Heart right ventricle (tissue), 16 donors: ENCODE measurements around the gene CMSS1. TPM values are rescaled to one million over a fixed set of nuclear protein-coding genes. Genes with fewer than 3 reads are reported as not detected.
A peak's percentile ranks its signal among the peaks of the same experiment; 100 is the strongest.

Experiments
- ATAC-seq, 8 donors: fragments of 200-7000 bp; cut with Tn5 transposase; one replicate each; pipeline ENCODE4 v1.9.1; 2020; ENCODE audit warnings: mild to moderate bottlenecking in 8 of 8, moderate library complexity in 8 of 8, moderate number of reproducible peaks in 1 of 8
- DNase-seq, 2 donors: peaks; one replicate each; pipeline ENCODE4 v3.0.0-alpha.2; 2020
- H3K27ac ChIP-seq, 10 donors: fragments of 200-600 bp; sonication (generic) in 2 of 10; one replicate each; pipeline versions ENCODE4 v1.5.0 to v1.8.0; 2020 to 2022; ENCODE audit warnings: mild to moderate bottlenecking in 3 of 10
- H3K27me3 ChIP-seq, 7 donors: fragments of 200-600 bp; one replicate each; pipeline ENCODE4 v1.8.0; 2021 to 2022; ENCODE audit warnings: mild to moderate bottlenecking in 2 of 7
- H3K36me3 ChIP-seq, 9 donors: fragments of 200-600 bp; sonication (generic) in 1 of 9; one replicate each; pipeline versions ENCODE4 v1.5.0 to v1.8.0; 2020 to 2022; ENCODE audit warnings: mild to moderate bottlenecking in 2 of 9
- H3K4me1 ChIP-seq, 9 donors: fragments of 200-600 bp; sonication (generic) in 1 of 9; one replicate each; pipeline versions ENCODE4 v1.5.0 to v1.8.0; 2020 to 2022; ENCODE audit warnings: mild to moderate bottlenecking in 4 of 9
- H3K4me3 ChIP-seq, 10 donors: fragments of 200-600 bp; sonication (generic) in 2 of 10; one replicate each; pipeline versions ENCODE4 v1.5.0 to v1.8.0; 2020 to 2022; ENCODE audit warnings: mild to moderate bottlenecking in 7 of 10, moderate library complexity in 2 of 10
- H3K9me3 ChIP-seq, 11 donors: fragments of 200-600 bp in 10 of 11; sonication (generic) in 2 of 11; one replicate each; pipeline versions ENCODE4 v1.5.0 to v1.8.0; 2013 to 2022; ENCODE audit warnings: mild to moderate bottlenecking in 2 of 11, control low read depth in 1 of 11, moderate library complexity in 1 of 11
- CTCF ChIP-seq, 9 donors: fragments of 200-600 bp; sonication (generic) in 2 of 9; IDR thresholded peaks; one replicate each; pipeline versions ENCODE4 v1.5.0 to v1.8.0; 2021 to 2022; ENCODE audit warnings: antibody characterized with exemption in 9 of 9, mild to moderate bottlenecking in 5 of 9, moderate library complexity in 1 of 9
- WGBS, 2 donors: extraction: QIAGEN DNeasy Blood & Tissue Kit; methylation state at CpG; one replicate each; pipeline ENCODE4 v1.1.7; 2013; ENCODE audit warnings: inconsistent platforms in 1 of 2; 5-methylcytosine and 5-hydroxymethylcytosine counted together
- intact Hi-C, 10 donors: fragments of 100-400 bp; cut with DNase I; formaldehyde crosslinking; loops; one replicate each; pipeline versions ENCODE4 v1.11.1 to v1.14.2; 2022
- polyA plus RNA-seq, 2 donors: library from polyadenylated mRNA; stranded (reverse); fragments of 200-250 nt; gene quantifications; one replicate each; pipeline ENCODE4 v1.2.3, GENCODE V29; 2013
- total RNA-seq, 10 donors: library from RNA; stranded (reverse); fragmentation: NEBNext Ultra II Directional in 3 of 10; extraction: Animal tissue kit (Norgen Biotek cat#: 25700) in 3 of 10; gene quantifications; one replicate each; pipeline versions ENCODE4 v1.2.1 to v1.2.4, GENCODE V29; 2021 to 2023
- donor health status: Arrhythmogenic right ventricular cardiomyopathy.
- donor health status: ischemic (EF 13 %, LVEDD 7.1; RV severe dilation, severe dysfunction).
- donor health status: healthy with polysubstance abuse.
- donor health status: DM: no; HTN: yes; CAD: no.
- donor health status: DM: no; HTN: no; CAD: no.
- donor health status: ischemic (EF 25% LVEDD 6.9; RV normal size, moderate dysfunction).
- donor health status: ischemic (EF 25% LVEDD 5.7; RV mildly dilated, moderate dysfunction).
- donor health status: healthy.
- donor health status: DM: yes; HTN: yes; CAD: no.
- donor health status: Ischemic cardiomyopathy.
- donor health status: ischemic (EF 35%, LVEDD 5.7; RV mildly dilated, moderate dysfunction).
- donor health status: nonischemic (EF 11% LVEDD 7.7; RV severe dilation, severe dysfunction).
- donor health status: DM: yes; HTN: yes; CAD: no.
- donor health status: PGD.
- donor health status: ischemic (EF 29% LVEDD 5.4; RV normal size, mild dysfunction).
- donor health status: nonischemic (EF 23%, LVEDD 6.1; RV moderate dilation, normal function).

CMSS1 gene
- total and polyA plus RNA-seq, 12 donors: 24.6 to 45.4 (median 34.6) TPM

- 85 to 88% methylated on average over 5 of the region's 5 CpGs for WGBS, 2 donors
- TF ChIP-seq CTCF (IDR thresholded peaks at IDR 0.05): no peak
- Histone ChIP-seq H3K4me1 (peaks cover 5 to 51% (median 38%) of the 10 kb centered on the region in 9 donors), H3K27ac (peak overlapping the region in 1 of 10 donors; percentile 2), H3K27me3 (no peaks in the 10 kb centered on the region), H3K36me3 (no peaks in the 10 kb centered on the region), H3K9me3 (no peaks in the 10 kb centered on the region), H3K4me3 (no peak overlapping the region)
- intact Hi-C loops: loop anchor here in 1 of 10 donors (10.0 kb wide), 1 partner anchor 85 kb away; no protein-coding TSS in a partner anchor
- ATAC-seq: no peak
- DNase-seq: no peak
These were observed 132.5 kb downstream of the CMSS1 start for GRCh38 chr3:99949956-99950670.

- Histone ChIP-seq H3K9me3 (no peaks in the 10 kb centered on the region), H3K4me3 (no peak overlapping the region), H3K27me3 (no peaks in the 10 kb centered on the region), H3K36me3 (no peaks in the 10 kb centered on the region), H3K4me1 (peaks cover 1 to 51% (median 36%) of the 10 kb centered on the region in 9 donors), H3K27ac (no peak overlapping the region)
- no peak for TF ChIP-seq CTCF (IDR thresholded peaks at IDR 0.05)
- intact Hi-C loops: no loop called here
- ATAC-seq (no peak), DNase-seq (no peak)
- 71 to 79% methylated on average over 1 of the region's 1 CpG for WGBS, 2 donors
These were observed 133.3 kb downstream of the CMSS1 start for GRCh38 chr3:99950921-99951320.

GRCh38 chr3:99951701-99952100 is 134.0 kb downstream of the CMSS1 start:
- H3K4me1 ChIP-seq: peaks cover 0 to 44% (median 30%) of the 10 kb centered on the region in 9 donors

GRCh38 chr3:99952306-99952705 is 134.6 kb downstream of the CMSS1 start:
- H3K9me3 ChIP-seq: no peaks in the 10 kb centered on the region
- DNase-seq (no peak), ATAC-seq (no peak)
- WGBS, 2 donors: 92 to 93% methylated on average over 1 of the region's 1 CpG
- intact Hi-C loops: no loop called here
- H3K27ac ChIP-seq: no peak overlapping the region
- H3K36me3 ChIP-seq: no peaks in the 10 kb centered on the region
- no peak for TF ChIP-seq CTCF (IDR thresholded peaks at IDR 0.05)
- H3K27me3 ChIP-seq: no peaks in the 10 kb centered on the region
- H3K4me3 ChIP-seq: no peak overlapping the region
- H3K4me1 ChIP-seq: peaks cover 0 to 44% (median 25%) of the 10 kb centered on the region in 9 donors

More at GRCh38 chr3:99951701-99952100, 134.0 kb downstream of the CMSS1 start:
- H3K27ac ChIP-seq: no peak overlapping the region
- no peak overlapping the region for H3K4me3 ChIP-seq
- intact Hi-C loops: no loop called here
- no peaks in the 10 kb centered on the region for H3K36me3 ChIP-seq
- H3K27me3 ChIP-seq: no peaks in the 10 kb centered on the region
- no peak for ATAC-seq
- H3K9me3 ChIP-seq: no peaks in the 10 kb centered on the region
- TF ChIP-seq CTCF (IDR thresholded peaks at IDR 0.05): no peak
- DNase-seq: no peak
